Thymus (tissue), 14 donors: ENCODE results near the gene STK39. TPM values are rescaled to one million over a fixed set of nuclear protein-coding genes. Genes with fewer than 3 reads are reported as not detected.

Experiments
- DNase-seq, 9 donors: peaks; one replicate each; pipeline ENCODE4 v3.0.0-alpha.2; 2013; ENCODE audit warnings: low spot score in 9 of 9, low read depth in 6 of 9, missing footprints in 1 of 9
- H3K27ac ChIP-seq, 2 donors: one replicate each; pipeline ENCODE4 v1.5.1; 2013; ENCODE audit warnings: control low read depth in 1 of 2, low read depth in 1 of 2, low read length in 1 of 2, mild to moderate bottlenecking in 1 of 2, moderate library complexity in 1 of 2
- H3K27me3 ChIP-seq, 2 donors: one replicate each; pipeline ENCODE4 v1.5.1; 2013; ENCODE audit warnings: low read length in 1 of 2; ENCODE audit not compliant: control insufficient read depth in 2 of 2, insufficient read depth in 1 of 2
- H3K36me3 ChIP-seq, 2 donors: one replicate each; pipeline ENCODE4 v1.5.1; 2013; ENCODE audit warnings: low read length in 1 of 2, mild to moderate bottlenecking in 1 of 2, moderate library complexity in 1 of 2; ENCODE audit not compliant: control insufficient read depth in 2 of 2, insufficient read depth in 2 of 2
- H3K4me1 ChIP-seq, 2 donors: one replicate each; pipeline ENCODE4 v1.5.1; 2013; ENCODE audit warnings: low read length in 2 of 2; ENCODE audit not compliant: control insufficient read depth in 2 of 2, insufficient read depth in 2 of 2
- H3K4me3 ChIP-seq, 2 donors: one replicate each; pipeline ENCODE4 v1.5.1; 2013; ENCODE audit warnings: low read length in 2 of 2, control low read depth in 1 of 2, mild to moderate bottlenecking in 1 of 2
- H3K9me3 ChIP-seq, 2 donors: one replicate each; pipeline ENCODE4 v1.5.1; 2013; ENCODE audit warnings: low read length in 1 of 2, mild to moderate bottlenecking in 1 of 2; ENCODE audit not compliant: control insufficient read depth in 2 of 2, insufficient read depth in 1 of 2
- WGBS: extraction: QIAGEN DNeasy Blood & Tissue Kit; methylation state at CpG from one replicate; pipeline ENCODE4 v1.1.7; 2013; 5-methylcytosine and 5-hydroxymethylcytosine counted together
- long read RNA-seq, 10 donors: transcript quantifications; one replicate each; lab custom pipeline, GENCODE V29; 2026
- polyA plus RNA-seq: library from polyadenylated mRNA; stranded (reverse); fragments of 200-250 nt; gene quantifications from one replicate; pipeline ENCODE4 v1.2.3, GENCODE V29; 2013
- total RNA-seq: library from RNA; stranded (reverse); fragments of 120-200 nt; gene quantifications from one replicate; pipeline ENCODE4 v1.2.4, GENCODE V29; 2013
- donor health status: healthy.

STK39 gene
- total RNA-seq (34.1 TPM), polyA plus RNA-seq (30.7 TPM)
- long read RNA-seq, donor 1, result 0 reads
- long read RNA-seq, donor 2, transcript STK39-201 (18 exons, 3,820 nt), result major isoform, 13 of 13 reads
- long read RNA-seq, donor 2, partial matches to known transcripts, result 0 of 13 reads
- long read RNA-seq, donor 2, other reads (novel, unspliced or antisense), result 0 of 13 reads
- long read RNA-seq, donor 3, partial matches to known transcripts, result 0 of 4 reads
- long read RNA-seq, donor 3, other reads (novel, unspliced or antisense), result 0 of 4 reads
- long read RNA-seq, donor 4, partial matches to known transcripts, result 0 of 3 reads
- long read RNA-seq, donor 4, other reads (novel, unspliced or antisense), result 0 of 3 reads
- long read RNA-seq, donor 5, transcript STK39-201 (18 exons, 3,820 nt), result major isoform, 6 of 22 reads
- long read RNA-seq, donor 5, partial matches to known transcripts, result 16 of 22 reads
- long read RNA-seq, donor 5, other reads (novel, unspliced or antisense), result 0 of 22 reads
- long read RNA-seq, donor 6, transcript STK39-201 (18 exons, 3,820 nt), result major isoform, 9 of 9 reads
- long read RNA-seq, donor 6, partial matches to known transcripts, result 0 of 9 reads
- long read RNA-seq, donor 6, other reads (novel, unspliced or antisense), result 0 of 9 reads
- long read RNA-seq, donor 7, partial matches to known transcripts, result 0 of 4 reads
- long read RNA-seq, donor 7, other reads (novel, unspliced or antisense), result 0 of 4 reads
- long read RNA-seq, donor 8, partial matches to known transcripts, result 0 of 4 reads
- long read RNA-seq, donor 8, other reads (novel, unspliced or antisense), result 0 of 4 reads
- long read RNA-seq, donor 9, partial matches to known transcripts, result 0 of 1 reads
- long read RNA-seq, donor 9, other reads (novel, unspliced or antisense), result 0 of 1 reads
- long read RNA-seq, donor 10, transcript STK39-201 (18 exons, 3,820 nt), result major isoform, 6 of 6 reads
- long read RNA-seq, donor 10, partial matches to known transcripts, result 0 of 6 reads
- long read RNA-seq, donor 10, other reads (novel, unspliced or antisense), result 0 of 6 reads

DNA sequence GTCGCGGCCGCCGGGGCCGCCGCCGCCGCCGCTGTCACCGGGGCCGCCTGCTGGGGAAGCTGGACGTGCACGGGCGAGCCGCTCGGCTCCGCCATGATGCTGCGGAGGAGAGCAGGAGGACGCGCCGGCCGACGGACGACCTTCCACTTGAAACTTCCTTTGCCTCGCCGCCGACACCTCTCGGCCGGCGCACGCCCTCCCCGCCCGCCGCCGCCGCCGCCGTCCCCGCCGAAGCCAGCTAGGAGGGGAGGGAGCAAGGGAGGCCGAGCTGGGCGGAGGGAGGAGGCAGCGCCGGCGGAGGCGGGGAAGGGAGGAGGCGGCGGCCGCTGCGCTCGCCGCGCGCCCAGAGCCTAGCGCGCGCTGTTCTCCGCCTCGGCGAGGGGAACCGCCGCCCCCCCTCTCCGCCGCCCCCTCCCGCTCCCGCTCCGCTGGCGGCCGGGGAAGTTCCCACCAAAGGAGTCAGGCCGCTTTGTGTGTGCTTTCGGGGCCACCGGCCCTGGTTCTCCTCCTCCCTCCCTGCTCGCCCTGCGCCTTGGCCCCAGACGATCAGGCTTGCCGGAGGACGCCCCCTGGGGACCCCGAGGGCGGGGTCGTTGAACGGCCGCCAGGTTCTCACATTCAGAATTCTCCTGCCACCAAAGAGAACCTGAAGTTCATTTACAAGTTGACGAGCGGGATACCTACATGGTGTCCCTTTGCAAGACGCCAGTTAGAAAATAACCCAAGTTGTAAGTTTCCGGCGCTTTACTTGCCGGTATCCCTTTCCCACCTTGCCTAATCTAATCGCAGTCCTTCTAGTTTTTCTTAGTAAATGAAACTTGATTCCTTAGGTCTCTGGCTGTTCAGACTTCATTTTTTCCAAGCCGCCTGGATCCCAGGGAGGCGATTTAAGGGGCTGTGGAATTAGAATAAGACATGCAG is at the start of gene STK39:
Gene STK39, minus strand, starts transcription at position 255 of the 921 bp plus-strand sequence. Its CDS starts 160 bp downstream, at position 95.
- H3K27me3 ChIP-seq, result peaks cover 0 to 3% of the 10 kb centered on the region in 2 donors
- H3K27ac ChIP-seq, result peak within 1 kb of the TSS; percentile 76 to 87
- H3K36me3 ChIP-seq, result no peaks in the 10 kb centered on the region
- H3K9me3 ChIP-seq, result peaks cover 0 to 2% of the 10 kb centered on the region in 2 donors
- H3K4me3 ChIP-seq, result peak within 1 kb of the TSS; percentile 65 to 94
- WGBS, result under 1% methylated on average over 89 of the region's 91 CpGs
- peak in 8 of 9 donors; percentile 62 to 88 (median 70) for DNase-seq
- H3K4me1 ChIP-seq, result peaks cover 23 to 30% of the 10 kb centered on the region in 2 donors

DNA sequence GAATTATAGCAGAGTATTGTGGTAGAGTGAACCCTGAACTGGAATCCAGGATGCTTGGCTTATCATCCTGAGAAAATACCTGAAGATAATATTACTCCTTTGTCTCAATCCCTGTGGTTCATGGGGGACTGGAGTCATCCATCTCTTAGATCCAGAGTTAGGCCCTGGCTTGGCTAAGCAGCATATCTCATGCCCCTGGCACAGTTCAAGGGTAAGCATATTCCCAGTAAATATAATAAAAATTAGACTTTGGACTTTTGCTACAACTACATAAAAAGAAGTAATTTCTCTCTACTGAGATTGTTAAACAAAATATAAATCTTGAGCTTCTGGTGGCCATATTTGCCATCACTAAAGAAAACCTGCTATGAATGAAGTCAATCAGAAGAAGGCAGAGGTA is 47.7 kb upstream of the STK39 start:
- Histone ChIP-seq H3K4me1 (no peaks in the 10 kb centered on the region), H3K9me3 (no peaks in the 10 kb centered on the region), H3K27ac (no peak overlapping the region), H3K4me3 (no peak overlapping the region), H3K27me3 (no peaks in the 10 kb centered on the region), H3K36me3 (no peaks in the 10 kb centered on the region)
- DNase-seq, result no peak

DNA sequence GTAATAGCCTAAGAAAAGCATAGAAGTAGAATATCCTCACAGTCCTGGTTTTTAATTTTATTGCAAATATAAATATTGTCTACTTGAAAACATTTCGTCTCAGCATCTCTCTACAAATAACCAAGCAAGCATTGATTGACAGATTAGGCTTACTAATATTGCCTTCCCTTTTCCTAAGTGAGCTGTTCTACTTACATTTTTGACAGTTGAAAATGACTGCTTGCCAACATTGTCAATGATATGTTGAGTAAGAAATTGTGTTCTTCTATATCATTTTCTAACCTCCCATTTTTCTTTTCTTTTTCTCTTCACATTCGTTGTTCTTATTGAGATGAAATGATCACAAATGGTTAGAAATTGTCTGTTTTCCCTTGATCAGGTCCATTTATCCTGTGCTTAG is 47.0 kb upstream of the STK39 start:
- Histone ChIP-seq H3K27ac (no peak overlapping the region), H3K36me3 (no peaks in the 10 kb centered on the region), H3K27me3 (no peaks in the 10 kb centered on the region), H3K4me3 (no peak overlapping the region), H3K4me1 (no peaks in the 10 kb centered on the region), H3K9me3 (no peaks in the 10 kb centered on the region)
- no peak for DNase-seq
- 96% methylated on average over 2 of the region's 2 CpGs for WGBS

DNA sequence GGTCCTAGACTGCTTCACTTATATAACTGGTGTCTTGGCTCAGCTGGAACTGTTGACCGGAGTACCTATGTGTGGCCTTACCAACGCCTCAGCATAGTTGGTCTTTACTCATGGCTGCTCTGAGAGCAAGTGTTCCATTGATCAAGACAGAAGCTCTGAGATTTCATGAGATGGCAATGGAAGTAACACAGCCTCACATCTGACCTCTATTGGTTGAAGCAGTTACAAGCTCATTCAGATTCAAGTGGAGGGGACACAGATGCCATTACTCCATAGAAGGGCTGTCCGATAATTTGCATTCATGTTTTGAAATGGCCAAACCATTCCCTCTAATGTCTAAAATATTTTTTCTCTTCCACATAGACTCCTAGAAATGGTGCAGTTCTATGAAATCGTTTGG is 46.4 kb upstream of the STK39 start:
- Histone ChIP-seq H3K27ac (no peak overlapping the region), H3K36me3 (no peaks in the 10 kb centered on the region), H3K9me3 (no peaks in the 10 kb centered on the region), H3K27me3 (no peaks in the 10 kb centered on the region), H3K4me1 (no peaks in the 10 kb centered on the region), H3K4me3 (no peak overlapping the region)
- WGBS, result 98% methylated on average over 4 of the region's 4 CpGs
- DNase-seq, result no peak

DNA sequence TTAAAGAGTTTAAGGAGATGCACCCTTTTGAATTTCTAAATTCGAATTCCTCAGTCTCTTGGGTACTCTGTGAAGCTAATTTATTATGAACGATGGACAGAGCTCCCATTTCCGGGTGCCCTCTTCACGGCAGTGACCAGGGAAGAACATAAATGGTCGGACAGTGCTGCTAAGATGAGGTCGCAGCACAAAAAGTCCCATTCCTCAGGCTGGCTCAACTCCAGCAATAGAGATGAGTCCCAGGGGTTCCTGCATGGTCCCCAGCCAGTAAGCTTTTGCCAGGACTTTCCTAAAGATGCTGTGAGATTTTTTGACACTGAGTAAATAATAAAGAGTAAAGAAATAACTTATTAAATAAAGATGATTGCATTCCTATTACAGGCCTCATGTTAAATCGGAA is 43.0 kb upstream of the STK39 start:
- Histone ChIP-seq H3K4me3 (no peak overlapping the region), H3K4me1 (no peaks in the 10 kb centered on the region), H3K9me3 (no peaks in the 10 kb centered on the region), H3K27ac (no peak overlapping the region), H3K36me3 (no peaks in the 10 kb centered on the region), H3K27me3 (no peaks in the 10 kb centered on the region)
- 93% methylated on average over 7 of the region's 7 CpGs for WGBS
- no peak for DNase-seq

DNA sequence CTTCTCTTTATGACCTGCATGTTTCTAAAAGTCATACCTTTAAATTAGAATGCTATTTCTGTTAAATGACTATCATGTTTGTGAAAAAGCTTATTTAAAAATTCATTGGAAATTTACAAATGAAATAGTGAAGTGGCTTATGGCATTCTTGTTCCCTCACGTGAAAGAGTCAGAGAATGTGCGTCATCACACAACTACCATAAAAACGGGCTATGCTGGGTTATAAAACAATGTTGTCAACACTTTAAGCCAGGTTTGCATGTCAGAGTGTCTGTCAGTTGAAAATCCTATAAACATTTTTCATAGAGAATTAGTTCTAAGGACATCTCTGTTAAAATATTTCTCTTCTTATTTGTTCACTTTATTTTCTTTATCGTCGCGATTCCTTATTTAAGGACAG is 42.5 kb upstream of the STK39 start:
- no peak for DNase-seq
- H3K36me3 ChIP-seq, result no peaks in the 10 kb centered on the region
- H3K4me1 ChIP-seq, result no peaks in the 10 kb centered on the region
- H3K27ac ChIP-seq, result no peak overlapping the region
- H3K27me3 ChIP-seq, result no peaks in the 10 kb centered on the region
- no peaks in the 10 kb centered on the region for H3K9me3 ChIP-seq
- no peak overlapping the region for H3K4me3 ChIP-seq
- 97% methylated on average over 6 of the region's 6 CpGs for WGBS

DNA sequence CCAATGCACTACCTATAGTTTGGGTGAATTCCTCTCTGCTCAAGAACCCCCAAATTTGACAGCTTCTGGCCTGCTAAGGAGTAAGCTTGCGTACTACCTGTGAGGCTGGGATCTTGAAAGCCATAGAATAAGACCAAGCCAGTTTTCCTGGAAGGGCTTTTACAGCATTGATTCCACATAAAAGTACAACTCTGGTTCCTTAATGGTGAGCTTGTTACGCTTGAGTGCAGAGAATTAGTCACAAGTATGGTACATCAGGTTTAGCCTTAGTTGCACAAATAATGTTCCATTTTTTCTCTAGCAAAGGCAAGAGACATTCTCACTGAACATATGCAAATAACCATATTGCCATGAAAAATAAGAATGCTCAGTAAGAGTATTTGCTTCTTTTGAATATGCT is 39.1 kb upstream of the STK39 start:
- Histone ChIP-seq H3K36me3 (no peaks in the 10 kb centered on the region), H3K4me3 (no peak overlapping the region), H3K4me1 (no peaks in the 10 kb centered on the region), H3K27ac (no peak overlapping the region), H3K9me3 (no peaks in the 10 kb centered on the region), H3K27me3 (no peaks in the 10 kb centered on the region)
- 98% methylated on average over 2 of the region's 2 CpGs for WGBS
- DNase-seq, result no peak

DNA sequence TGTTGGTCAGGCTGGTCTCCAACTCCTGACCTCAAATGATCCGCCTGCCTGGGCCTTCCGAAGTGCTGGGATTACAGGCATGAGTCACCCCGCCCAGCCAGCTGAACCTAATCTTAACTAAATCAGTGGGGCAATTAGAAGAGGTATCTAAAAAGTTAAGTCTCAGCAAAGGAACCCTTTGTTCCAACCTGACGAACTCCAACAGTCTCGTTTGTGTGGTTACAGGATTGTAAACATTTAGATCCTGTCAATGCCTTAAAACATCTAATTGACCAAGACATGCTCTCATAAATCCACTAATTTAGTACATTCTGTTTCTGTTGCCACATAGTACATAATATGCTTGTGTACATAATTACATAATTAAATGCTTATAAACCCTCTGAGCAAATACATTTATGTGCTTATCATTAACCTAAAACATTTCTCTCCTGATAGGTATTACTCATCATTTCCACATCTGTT is 31.1 kb upstream of the STK39 start:
- H3K4me3 ChIP-seq, result no peak overlapping the region
- no peak for DNase-seq
- no peak overlapping the region for H3K27ac ChIP-seq
- 96% methylated on average over 5 of the region's 5 CpGs for WGBS
- H3K9me3 ChIP-seq, result no peaks in the 10 kb centered on the region
- no peaks in the 10 kb centered on the region for H3K36me3 ChIP-seq
- H3K27me3 ChIP-seq, result no peaks in the 10 kb centered on the region
- no peaks in the 10 kb centered on the region for H3K4me1 ChIP-seq
